ENCODE results near the gene LASP1.

Gene LASP1

GRCh38 chr17:38850374-38850773 lies 19.5 kb upstream of the LASP1 start:
- peaks cover 22% of the 10 kb centered on the region; the same call in 1 of the 2 replicates for H3F3A ChIP-seq (ENCODE audit: insufficient read depth, low read length)
- no peaks in the 10 kb centered on the region for H3K27me3 ChIP-seq (ENCODE audit: insufficient read depth, low read length)
- H3K4me3 ChIP-seq (ENCODE audit: low read depth, low read length, poor library complexity, severe bottlenecking), result peak overlapping the region; percentile 78
- no peaks in the 10 kb centered on the region; the same call in 1 of the 2 replicates for H4K20me1 ChIP-seq (ENCODE audit: insufficient read depth, low read length)
- H3K9me3 ChIP-seq (ENCODE audit: low read length), result no peaks in the 10 kb centered on the region
- H3K79me2 ChIP-seq (ENCODE audit: insufficient read depth, low read length), result peaks cover 27% of the 10 kb centered on the region
- no peak overlapping the region for H2AFZ ChIP-seq (ENCODE audit: low read length)
- TF ChIP-seq EZH2 (IDR thresholded peaks at IDR 0.05; ENCODE audit: borderline replicate concordance, low read length) (no peak), CTCF (IDR thresholded peaks at IDR 0.05; ENCODE audit: low read length) (no peak)
- H3K4me2 ChIP-seq (ENCODE audit: low read length), result peak overlapping the region; percentile 71
- H3K9me2 ChIP-seq (ENCODE audit: low read depth, low read length), result no peaks in the 10 kb centered on the region
- H3K27ac ChIP-seq (ENCODE audit: low read depth, low read length, poor library complexity, severe bottlenecking), result no peak overlapping the region
- no peak overlapping the region for H3K9ac ChIP-seq (ENCODE audit: low read length)
- H3K4me1 ChIP-seq (ENCODE audit: insufficient read depth, low read length, severe bottlenecking), result peaks cover 33% of the 10 kb centered on the region
- H3K36me3 ChIP-seq (ENCODE audit: insufficient read depth, low read length), result peaks cover 66% of the 10 kb centered on the region

GRCh38 chr17:38851434-38851833 lies 18.4 kb upstream of the LASP1 start:
- H4K20me1 ChIP-seq (ENCODE audit: insufficient read depth, low read length), result no peaks in the 10 kb centered on the region; the same call in 1 of the 2 replicates
- H3K4me1 ChIP-seq (ENCODE audit: insufficient read depth, low read length, severe bottlenecking), result peaks cover 33% of the 10 kb centered on the region
- H3K9me3 ChIP-seq (ENCODE audit: low read length), result no peaks in the 10 kb centered on the region
- H3K27ac ChIP-seq (ENCODE audit: low read depth, low read length, poor library complexity, severe bottlenecking), result peak overlapping the region; percentile 92
- peak overlapping the region; percentile 78 for H3K4me3 ChIP-seq (ENCODE audit: low read depth, low read length, poor library complexity, severe bottlenecking)
- H3K36me3 ChIP-seq (ENCODE audit: insufficient read depth, low read length), result peaks cover 64% of the 10 kb centered on the region
- no peak overlapping the region for H2AFZ ChIP-seq (ENCODE audit: low read length)
- no peaks in the 10 kb centered on the region for H3K9me2 ChIP-seq (ENCODE audit: low read depth, low read length)
- peak overlapping the region; percentile 83 for H3K9ac ChIP-seq (ENCODE audit: low read length)
- peaks cover 22% of the 10 kb centered on the region; the same call in 1 of the 2 replicates for H3F3A ChIP-seq (ENCODE audit: insufficient read depth, low read length)
- H3K4me2 ChIP-seq (ENCODE audit: low read length), result peak overlapping the region; percentile 71
- TF ChIP-seq EZH2 (IDR thresholded peaks at IDR 0.05; ENCODE audit: borderline replicate concordance, low read length) (no peak), CTCF (IDR thresholded peaks at IDR 0.05; ENCODE audit: low read length) (no peak)
- H3K79me2 ChIP-seq (ENCODE audit: insufficient read depth, low read length), result peaks cover 27% of the 10 kb centered on the region
- H3K27me3 ChIP-seq (ENCODE audit: insufficient read depth, low read length), result no peaks in the 10 kb centered on the region

- Histone ChIP-seq H3K9me3 (ENCODE audit: low read length) (no peaks in the 10 kb centered on the region), H3K4me2 (ENCODE audit: low read length) (peak overlapping the region; percentile 71), H3K27ac (ENCODE audit: low read depth, low read length, poor library complexity, severe bottlenecking) (peak overlapping the region; percentile 92), H2AFZ (ENCODE audit: low read length) (no peak overlapping the region), H3K9ac (ENCODE audit: low read length) (peak overlapping the region; percentile 83), H3K36me3 (ENCODE audit: insufficient read depth, low read length) (peaks cover 55% of the 10 kb centered on the region), H3K27me3 (ENCODE audit: insufficient read depth, low read length) (no peaks in the 10 kb centered on the region), H3K4me1 (ENCODE audit: insufficient read depth, low read length, severe bottlenecking) (peaks cover 33% of the 10 kb centered on the region), H4K20me1 (ENCODE audit: insufficient read depth, low read length) (no peaks in the 10 kb centered on the region; the same call in 1 of the 2 replicates), H3K9me2 (ENCODE audit: low read depth, low read length) (no peaks in the 10 kb centered on the region), H3K79me2 (ENCODE audit: insufficient read depth, low read length) (peaks cover 27% of the 10 kb centered on the region), H3F3A (ENCODE audit: insufficient read depth, low read length) (peaks cover 18% of the 10 kb centered on the region; the same call in 1 of the 2 replicates), H3K4me3 (ENCODE audit: low read depth, low read length, poor library complexity, severe bottlenecking) (peak overlapping the region; percentile 78)
- TF ChIP-seq EZH2 (IDR thresholded peaks at IDR 0.05; ENCODE audit: borderline replicate concordance, low read length), result no peak
- no peak for TF ChIP-seq CTCF (IDR thresholded peaks at IDR 0.05; ENCODE audit: low read length)
These were observed 17.0 kb upstream of the LASP1 start for GRCh38 chr17:38852771-38853291.
